K562 (cell line): ENCODE measurements around the gene ABCA13. TPM values are rescaled to one million over a fixed set of nuclear protein-coding genes. Genes with fewer than 3 reads are reported as not detected.

Source experiments
- ATAC-seq: fragments of 200-7000 bp; cut with Tn5 transposase; 3 replicates; pipeline ENCODE4 v1.9.1; 2020; ENCODE audit warnings: moderate library complexity
- BruUV-seq: library from RNA; stranded (reverse); fragments of 400-500 nt; replicated peaks from 2 replicates; lab custom pipeline; 2021; lab: Mats Ljungman, UMichigan
- CTCF ChIA-PET: fragments of 300-600 bp; formaldehyde crosslinking; extraction: SDS; loops from one replicate; lab custom pipeline; 2021; ENCODE audit warnings: low intra/inter-chr PET ratio; lab: Yijun Ruan, JAX
- POLR2A ChIA-PET: fragments of 300-600, 350-650 bp; sonication (Branson Sonifier 250); formaldehyde crosslinking; extraction: SDS; loops from one replicate; lab custom pipeline; 2021; ENCODE audit warnings: antibody characterized with exemption, inconsistent platforms; lab: Yijun Ruan, JAX
- DNase-seq, 4 experiments: peaks; one replicate each; pipeline versions ENCODE4 v3.0.0 to v3.0.0-alpha.2; 2011 to 2018; ENCODE audit warnings: low spot score in 3 of 4, mixed read lengths in 3 of 4; ENCODE audit errors: extremely low read depth in 1 of 4
- FAIRE-seq: peaks from 2 replicates; lab custom pipeline; 2011; peaks lifted over from hg19 to GRCh38; lab: Jason Lieb, UNC
- H2AFZ ChIP-seq: 2 replicates; pipeline ENCODE4 v1.6.0; 2011; ENCODE audit warnings: low read depth, low read length, control low read depth, inconsistent platforms
- H3K27ac ChIP-seq: fragments of 200-600 bp; 3 replicates; pipeline ENCODE4 v1.8.0; 2011; ENCODE audit warnings: low read depth, mild to moderate bottlenecking, control low read depth, inconsistent platforms, low read length, moderate library complexity, mixed read lengths; ENCODE audit errors: extremely low read depth
- H3K27me3 ChIP-seq, 2 experiments: fragments of 300-600 bp in 1 of 2; 2 replicates in 1 of 2; 3 replicates in 1 of 2; pipeline versions ENCODE4 v1.6.0 to v1.8.0; 2011; ENCODE audit warnings: inconsistent platforms in 2 of 2, low read length in 2 of 2, mild to moderate bottlenecking in 1 of 2, mixed read lengths in 1 of 2, moderate library complexity in 1 of 2; ENCODE audit not compliant: control insufficient read depth in 2 of 2, insufficient read depth in 2 of 2
- H3K36me3 ChIP-seq: fragments of 300-600 bp; 3 replicates; pipeline ENCODE4 v1.8.0; 2011; ENCODE audit warnings: mild to moderate bottlenecking, low read length, inconsistent platforms; ENCODE audit not compliant: control insufficient read depth, insufficient read depth
- H3K4me1 ChIP-seq, 2 experiments: fragments of 200-600 bp in 1 of 2; replicated peaks in 1 of 2; 2 replicates in 1 of 2; 3 replicates in 1 of 2; pipeline versions ENCODE4 v1.5.1 to v1.8.0; 2011; ENCODE audit warnings: inconsistent platforms in 2 of 2, low read length in 2 of 2, mild to moderate bottlenecking in 1 of 2, mixed read lengths in 1 of 2, moderate library complexity in 1 of 2; ENCODE audit not compliant: control insufficient read depth in 2 of 2, insufficient read depth in 2 of 2
- H3K4me2 ChIP-seq: 2 replicates; pipeline ENCODE4 v1.6.1; 2011; ENCODE audit warnings: low read length, control low read depth, inconsistent platforms, mixed read lengths; ENCODE audit not compliant: insufficient read depth
- H3K4me3 ChIP-seq: fragments of 200-600 bp; sonication (generic), shearing (Covaris generic); 2 replicates; pipeline ENCODE4 v1.5.1; 2016; ENCODE audit warnings: control low read depth, inconsistent platforms
- H3K79me2 ChIP-seq: fragments of 200-600 bp; 3 replicates; pipeline ENCODE4 v1.8.0; 2011; ENCODE audit warnings: low read length, inconsistent platforms; ENCODE audit not compliant: control insufficient read depth, insufficient read depth
- H3K9ac ChIP-seq, 2 experiments: 2 replicates each; pipeline versions ENCODE4 v1.6.0 to v1.6.1; 2011; ENCODE audit warnings: low read depth in 2 of 2, low read length in 2 of 2, control low read depth in 1 of 2, inconsistent platforms in 1 of 2, mild to moderate bottlenecking in 1 of 2, mixed read lengths in 1 of 2; ENCODE audit not compliant: insufficient read depth in 1 of 2
- H3K9me1 ChIP-seq: one replicate; pipeline ENCODE4 v1.6.0; 2011; ENCODE audit warnings: inconsistent platforms, mild to moderate bottlenecking, low read length, moderate library complexity; ENCODE audit not compliant: control insufficient read depth, insufficient read depth
- H3K9me3 ChIP-seq: replicated peaks from 2 replicates; pipeline ENCODE4 v1.5.1; 2011; ENCODE audit warnings: low read depth, low read length, inconsistent platforms; ENCODE audit not compliant: control insufficient read depth, insufficient read depth
- H4K20me1 ChIP-seq: replicated peaks from 2 replicates; pipeline ENCODE4 v1.6.1; 2011; ENCODE audit warnings: low read length, inconsistent platforms, mixed read lengths; ENCODE audit not compliant: control insufficient read depth, insufficient read depth
- DIDO1 ChIP-seq: fragments of 450-650 bp; IDR thresholded peaks from 2 replicates; pipeline ENCODE4 v1.6.1; 2016; ENCODE audit warnings: low read depth, missing biosample characterization, missing genetic modification characterization
- E2F5 ChIP-seq: sonication (generic); formaldehyde crosslinking; IDR thresholded peaks from 2 replicates; pipeline ENCODE4 v1.8.0; 2022; ENCODE audit warnings: mild to moderate bottlenecking, missing genetic modification reagents
- IRF9 ChIP-seq: fragments of 450-650 bp; IDR thresholded peaks from 2 replicates; pipeline ENCODE4 v1.6.1; 2016; ENCODE audit warnings: missing biosample characterization, missing genetic modification characterization
- PHF20 ChIP-seq: fragments of 450-650 bp; IDR thresholded peaks from 2 replicates; pipeline ENCODE4 v1.6.1; 2018; ENCODE audit not compliant: partially characterized antibody
- RBM17 ChIP-seq: fragments of 200-400 bp; formaldehyde crosslinking; IDR thresholded peaks from 2 replicates; pipeline ENCODE4 v1.6.1; 2017; ENCODE audit warnings: low read depth, mild to moderate bottlenecking, low read length, borderline replicate concordance
- ZFP1 ChIP-seq: fragments of 450-650 bp; formaldehyde crosslinking; IDR thresholded peaks from 2 replicates; pipeline ENCODE4 v1.4.0; 2020; ENCODE audit warnings: mild to moderate bottlenecking, mixed read lengths
- WGBS: fragments of 100-300 bp; shearing (Covaris generic); methylation state at CpG from one replicate; pipeline ENCODE4 v1.1.6; 2016; ENCODE audit warnings: low coverage, mixed read lengths; ENCODE audit not compliant: insufficient coverage; ENCODE audit errors: missing lambda C conversion rate; 5-methylcytosine and 5-hydroxymethylcytosine counted together
- in situ Hi-C: fragments of 300-500 bp; cut with MboI; formaldehyde crosslinking; loops from 4 replicates; pipeline ENCODE4 v1.15.0; 2018; ENCODE audit warnings: inconsistent platforms, mixed read lengths
- intact Hi-C: fragments of 100-400 bp; cut with micrococcal nuclease; formaldehyde crosslinking; loops from 2 replicates; pipeline ENCODE4 v1.14.2; 2022
- polyA plus RNA-seq, 8 experiments: library from polyadenylated mRNA; depleted of rRNA in 4 of 8; stranded (reverse) in 5 of 8; unstranded in 3 of 8; fragments of >200 nt; fragmentation: Nextera tagmentation in 2 of 8; fragmentation: Illumina TruSeq in 1 of 8; extraction: Ambion mirVana in 2 of 8; extraction: Trizol in 1 of 8; gene quantifications; 2 replicates each; pipeline versions ENCODE4 v1.2.1 to v1.2.3, GENCODE V29; 2011 to 2014; ENCODE audit warnings: inconsistent platforms in 1 of 8, missing spikeins in 1 of 8
- total RNA-seq, 7 experiments: library from RNA; depleted of rRNA in 6 of 7; stranded (reverse); fragments of >200 nt in 6 of 7; fragmentation: Illumina TruSeq in 2 of 7; extraction: Trizol in 2 of 7; gene quantifications; 2 replicates each; pipeline versions ENCODE4 v1.2.1 to v1.2.3, GENCODE V29; 2011 to 2021; ENCODE audit warnings: low replicate concordance in 1 of 7

The ABCA13 gene
- total and polyA plus RNA-seq, 9 of the 15 experiments (the other 6 are each of a cell fraction or from before 2014, with no cell fraction given): 0.14 to 1.5 (median 0.38) TPM

- Histone ChIP-seq H3K27me3 (no peaks in the 10 kb centered on the region), H3K36me3 (no peaks in the 10 kb centered on the region), H3K9me3 (no peaks in the 10 kb centered on the region), H4K20me1 (no peaks in the 10 kb centered on the region), H2AFZ (no peak overlapping the region), H3K4me3 (no peak overlapping the region), H3K9me1 (no peaks in the 10 kb centered on the region), H3K27ac (no peak overlapping the region), H3K4me1 (no peaks in the 10 kb centered on the region), H3K4me2 (no peak overlapping the region), H3K9ac (no peak overlapping the region), H3K79me2 (no peaks in the 10 kb centered on the region)
- intact Hi-C loops (no loop called here), in situ Hi-C loops (no loop called here)
- ChIA-PET CTCF (no interaction called here), POLR2A (no interaction called here)
- DNase-seq (no peak), FAIRE-seq (no peak), ATAC-seq (no peak)
- TF ChIP-seq IRF9 (tag) (no peak), DIDO1 (tag) (no peak), E2F5 (CRISPR knock-in tag) (no peak), RBM17 (no peak), ZFP1 (CRISPR knock-in tag) (no peak), PHF20 (no peak)
- BruUV-seq: no TSS peak
- WGBS: 2% methylated on average over 3 of the region's 3 CpGs
Observed at GRCh38 chr7:48317360-48317759, 146.1 kb downstream of the ABCA13 start.
